WTC11 (cell line): ENCODE measurements around the gene AIG1. TPM values are rescaled to one million over a fixed set of nuclear protein-coding genes. Genes with fewer than 3 reads are reported as not detected.

ENCODE experiments used
- ATAC-seq: fragments of 200-7000 bp; cut with Tn5 transposase; 2 replicates; pipeline ENCODE4 v1.10.0; 2021; ENCODE audit warnings: mild to moderate bottlenecking, moderate library complexity
- CTCF ChIA-PET: fragments of 300-600 bp; sonication (Branson Sonifier 250); formaldehyde crosslinking; loops from one replicate; lab custom pipeline; 2021; ENCODE audit warnings: antibody characterized with exemption; lab: Charles Lee
- POLR2A ChIA-PET: fragments of 350-600 bp; sonication (Branson Sonifier 250); formaldehyde crosslinking; loops from one replicate; lab custom pipeline; 2021; ENCODE audit warnings: antibody characterized with exemption; lab: Charles Lee
- DNase-seq: peaks from one replicate; pipeline ENCODE4 v3.0.0; 2021; ENCODE audit warnings: low spot score
- H3K27ac Mint-ChIP-seq: 2 replicates; pipeline ENCODE4 v1.8.0; 2021; ENCODE audit warnings: mixed read lengths
- H3K27me3 Mint-ChIP-seq: 2 replicates; pipeline ENCODE4 v1.8.0; 2021; ENCODE audit warnings: low read depth, mild to moderate bottlenecking, moderate library complexity, mixed read lengths
- H3K36me3 Mint-ChIP-seq: 2 replicates; pipeline ENCODE4 v1.8.0; 2021; ENCODE audit warnings: mixed read lengths
- H3K4me1 Mint-ChIP-seq: 2 replicates; pipeline ENCODE4 v1.8.0; 2022; ENCODE audit warnings: mixed read lengths
- H3K4me3 Mint-ChIP-seq: 2 replicates; pipeline ENCODE4 v1.8.0; 2021; ENCODE audit warnings: mild to moderate bottlenecking, moderate library complexity, mixed read lengths
- H3K9me3 Mint-ChIP-seq: 2 replicates; pipeline ENCODE4 v1.8.0; 2021; ENCODE audit warnings: mixed read lengths
- ELF4 ChIP-seq: sonication (generic); formaldehyde crosslinking; IDR thresholded peaks from 2 replicates; pipeline ENCODE4 v1.8.1; 2022; ENCODE audit warnings: low read depth, mild to moderate bottlenecking, moderate library complexity, missing genetic modification reagents
- IRF2 ChIP-seq: sonication (generic); formaldehyde crosslinking; IDR thresholded peaks from 2 replicates; pipeline ENCODE4 v1.8.0; 2022; ENCODE audit warnings: low read depth, missing genetic modification reagents, borderline replicate concordance
- MYBL2 ChIP-seq: sonication (generic); formaldehyde crosslinking; IDR thresholded peaks from 2 replicates; pipeline ENCODE4 v1.8.1; 2023; ENCODE audit warnings: mild to moderate bottlenecking, moderate library complexity, missing genetic modification reagents
- NFYB ChIP-seq: sonication (generic); formaldehyde crosslinking; conservative IDR thresholded peaks from 2 replicates; pipeline ENCODE4 v1.8.0; 2022; ENCODE audit warnings: low read depth, missing genetic modification reagents
- NR2C2 ChIP-seq: sonication (generic); formaldehyde crosslinking; IDR thresholded peaks from 2 replicates; pipeline ENCODE4 v1.8.0; 2022; ENCODE audit warnings: mild to moderate bottlenecking, missing genetic modification reagents
- OVOL2 ChIP-seq: fragments of 250-450 bp; sonication (Bioruptor Pico); IDR thresholded peaks from 2 replicates; pipeline ENCODE4 v1.9.0; 2021; ENCODE audit warnings: mild to moderate bottlenecking, borderline replicate concordance
- PRRX2 ChIP-seq: fragments of 250-450 bp; sonication (Bioruptor Pico); IDR thresholded peaks from 2 replicates; pipeline ENCODE4 v1.8.0; 2021; ENCODE audit warnings: mild to moderate bottlenecking
- RELA ChIP-seq: sonication (generic); formaldehyde crosslinking; IDR thresholded peaks from 2 replicates; pipeline ENCODE4 v1.8.1; 2022; ENCODE audit warnings: missing genetic modification reagents, mild to moderate bottlenecking, borderline replicate concordance
- TEAD1 ChIP-seq: sonication (generic); formaldehyde crosslinking; IDR thresholded peaks from 2 replicates; pipeline ENCODE4 v1.8.0; 2022; ENCODE audit warnings: mild to moderate bottlenecking, missing genetic modification reagents
- total RNA-seq: library from RNA; stranded (reverse); gene quantifications from 3 replicates; pipeline ENCODE4 v1.2.3, GENCODE V29; 2021
- TF ChIP-seq, protein P1 (sequence below): fragments of 250-450 bp; sonication (Bioruptor Pico); conservative IDR thresholded peaks from 2 replicates; pipeline ENCODE4 v1.9.0; 2021; ENCODE audit warnings: mild to moderate bottlenecking
- TF ChIP-seq, protein P2 (sequence below): sonication (generic); formaldehyde crosslinking; IDR thresholded peaks from 2 replicates; pipeline ENCODE4 v1.8.1; 2023; ENCODE audit warnings: mild to moderate bottlenecking, missing genetic modification reagents, borderline replicate concordance
- TF ChIP-seq, protein P3 (sequence below): sonication (generic); formaldehyde crosslinking; IDR thresholded peaks from 2 replicates; pipeline ENCODE4 v1.8.0; 2023; ENCODE audit warnings: missing genetic modification reagents
- TF ChIP-seq, protein P4 (sequence below): sonication (generic); formaldehyde crosslinking; IDR thresholded peaks from 2 replicates; pipeline ENCODE4 v1.8.1; 2022; ENCODE audit warnings: low read depth, missing genetic modification reagents, borderline replicate concordance
- TF ChIP-seq, protein P5 (sequence below): sonication (generic); formaldehyde crosslinking; IDR thresholded peaks from 2 replicates; pipeline ENCODE4 v1.8.0; 2022; ENCODE audit warnings: missing genetic modification reagents
- TF ChIP-seq, protein P6 (sequence below): fragments of 250-450 bp; sonication (Bioruptor Pico); IDR thresholded peaks from 2 replicates; pipeline ENCODE4 v1.8.0; 2021; ENCODE audit warnings: mild to moderate bottlenecking
- TF ChIP-seq, protein P7 (sequence below): sonication (generic); formaldehyde crosslinking; IDR thresholded peaks from 2 replicates; pipeline ENCODE4 v1.8.1; 2023; ENCODE audit warnings: mild to moderate bottlenecking, missing genetic modification reagents, moderate library complexity

The AIG1 gene
- total RNA-seq, 1 experiment from 2014 or later, result 38.8 TPM

DNA sequence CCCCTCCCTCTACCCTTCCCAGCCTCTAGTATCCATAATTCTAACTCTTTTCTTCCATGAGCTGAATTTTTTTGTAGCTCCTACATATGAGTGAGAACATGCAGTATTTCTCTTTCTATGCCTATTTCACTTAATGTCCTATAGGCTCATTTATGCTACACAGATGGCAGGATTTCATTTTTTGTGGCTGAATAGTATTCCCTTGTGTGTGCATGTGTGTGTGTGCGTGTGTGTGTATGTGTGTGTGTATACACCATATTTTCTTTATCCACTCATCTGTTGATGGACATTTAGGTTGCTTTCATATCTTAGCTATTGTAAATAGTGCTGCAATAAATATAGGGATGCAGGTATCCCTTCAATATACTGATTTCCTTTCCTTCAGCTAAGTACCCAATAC lies 288.8 kb downstream of the AIG1 start (continued):
- TF ChIP-seq, protein P1, sequence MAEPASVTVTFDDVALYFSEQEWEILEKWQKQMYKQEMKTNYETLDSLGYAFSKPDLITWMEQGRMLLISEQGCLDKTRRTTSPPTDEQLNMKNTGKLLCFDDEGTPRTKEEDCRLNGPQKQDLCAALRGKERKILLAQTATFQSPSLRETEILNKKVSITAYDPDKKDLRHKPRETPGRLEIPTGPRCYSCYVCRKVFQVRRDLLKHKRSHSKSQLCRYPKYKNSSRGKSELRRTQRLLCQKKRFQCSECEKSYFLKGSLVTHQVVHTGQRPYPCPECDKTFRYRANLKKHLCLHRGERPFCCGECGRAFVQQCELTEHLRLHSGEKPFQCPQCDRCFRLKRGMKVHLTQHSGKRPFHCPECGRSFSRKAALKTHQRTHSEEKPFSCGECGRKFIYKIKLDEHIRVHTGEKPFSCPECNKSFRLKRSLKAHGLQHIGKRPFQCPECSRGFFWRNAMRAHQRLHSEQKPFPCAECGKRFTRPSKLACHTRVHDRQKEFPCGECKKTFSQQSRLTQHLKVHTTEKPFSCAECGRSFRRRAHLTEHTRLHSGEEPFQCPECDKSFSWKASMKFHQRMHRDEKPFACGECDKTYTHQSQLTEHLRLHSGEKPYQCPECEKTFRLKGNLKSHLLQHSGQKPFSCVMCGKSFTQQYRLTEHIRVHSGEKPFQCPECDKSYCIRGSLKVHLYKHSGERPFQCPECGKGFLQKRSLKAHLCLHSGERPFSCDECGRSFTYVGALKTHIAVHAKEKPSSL, result no peak
- TF ChIP-seq, protein P2, sequence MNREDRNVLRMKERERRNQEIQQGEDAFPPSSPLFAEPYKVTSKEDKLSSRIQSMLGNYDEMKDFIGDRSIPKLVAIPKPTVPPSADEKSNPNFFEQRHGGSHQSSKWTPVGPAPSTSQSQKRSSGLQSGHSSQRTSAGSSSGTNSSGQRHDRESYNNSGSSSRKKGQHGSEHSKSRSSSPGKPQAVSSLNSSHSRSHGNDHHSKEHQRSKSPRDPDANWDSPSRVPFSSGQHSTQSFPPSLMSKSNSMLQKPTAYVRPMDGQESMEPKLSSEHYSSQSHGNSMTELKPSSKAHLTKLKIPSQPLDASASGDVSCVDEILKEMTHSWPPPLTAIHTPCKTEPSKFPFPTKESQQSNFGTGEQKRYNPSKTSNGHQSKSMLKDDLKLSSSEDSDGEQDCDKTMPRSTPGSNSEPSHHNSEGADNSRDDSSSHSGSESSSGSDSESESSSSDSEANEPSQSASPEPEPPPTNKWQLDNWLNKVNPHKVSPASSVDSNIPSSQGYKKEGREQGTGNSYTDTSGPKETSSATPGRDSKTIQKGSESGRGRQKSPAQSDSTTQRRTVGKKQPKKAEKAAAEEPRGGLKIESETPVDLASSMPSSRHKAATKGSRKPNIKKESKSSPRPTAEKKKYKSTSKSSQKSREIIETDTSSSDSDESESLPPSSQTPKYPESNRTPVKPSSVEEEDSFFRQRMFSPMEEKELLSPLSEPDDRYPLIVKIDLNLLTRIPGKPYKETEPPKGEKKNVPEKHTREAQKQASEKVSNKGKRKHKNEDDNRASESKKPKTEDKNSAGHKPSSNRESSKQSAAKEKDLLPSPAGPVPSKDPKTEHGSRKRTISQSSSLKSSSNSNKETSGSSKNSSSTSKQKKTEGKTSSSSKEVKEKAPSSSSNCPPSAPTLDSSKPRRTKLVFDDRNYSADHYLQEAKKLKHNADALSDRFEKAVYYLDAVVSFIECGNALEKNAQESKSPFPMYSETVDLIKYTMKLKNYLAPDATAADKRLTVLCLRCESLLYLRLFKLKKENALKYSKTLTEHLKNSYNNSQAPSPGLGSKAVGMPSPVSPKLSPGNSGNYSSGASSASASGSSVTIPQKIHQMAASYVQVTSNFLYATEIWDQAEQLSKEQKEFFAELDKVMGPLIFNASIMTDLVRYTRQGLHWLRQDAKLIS (CRISPR knock-in tag), result no peak
- TF ChIP-seq RELA (CRISPR knock-in tag), result no peak
- TF ChIP-seq ELF4 (CRISPR knock-in tag), result no peak
- TF ChIP-seq, protein P3, sequence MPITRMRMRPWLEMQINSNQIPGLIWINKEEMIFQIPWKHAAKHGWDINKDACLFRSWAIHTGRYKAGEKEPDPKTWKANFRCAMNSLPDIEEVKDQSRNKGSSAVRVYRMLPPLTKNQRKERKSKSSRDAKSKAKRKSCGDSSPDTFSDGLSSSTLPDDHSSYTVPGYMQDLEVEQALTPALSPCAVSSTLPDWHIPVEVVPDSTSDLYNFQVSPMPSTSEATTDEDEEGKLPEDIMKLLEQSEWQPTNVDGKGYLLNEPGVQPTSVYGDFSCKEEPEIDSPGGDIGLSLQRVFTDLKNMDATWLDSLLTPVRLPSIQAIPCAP (CRISPR knock-in tag), result no peak
- TF ChIP-seq PRRX2 (CRISPR knock-in tag), result no peak
- TF ChIP-seq, protein P4, sequence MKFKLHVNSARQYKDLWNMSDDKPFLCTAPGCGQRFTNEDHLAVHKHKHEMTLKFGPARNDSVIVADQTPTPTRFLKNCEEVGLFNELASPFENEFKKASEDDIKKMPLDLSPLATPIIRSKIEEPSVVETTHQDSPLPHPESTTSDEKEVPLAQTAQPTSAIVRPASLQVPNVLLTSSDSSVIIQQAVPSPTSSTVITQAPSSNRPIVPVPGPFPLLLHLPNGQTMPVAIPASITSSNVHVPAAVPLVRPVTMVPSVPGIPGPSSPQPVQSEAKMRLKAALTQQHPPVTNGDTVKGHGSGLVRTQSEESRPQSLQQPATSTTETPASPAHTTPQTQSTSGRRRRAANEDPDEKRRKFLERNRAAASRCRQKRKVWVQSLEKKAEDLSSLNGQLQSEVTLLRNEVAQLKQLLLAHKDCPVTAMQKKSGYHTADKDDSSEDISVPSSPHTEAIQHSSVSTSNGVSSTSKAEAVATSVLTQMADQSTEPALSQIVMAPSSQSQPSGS, result no peak

DNA sequence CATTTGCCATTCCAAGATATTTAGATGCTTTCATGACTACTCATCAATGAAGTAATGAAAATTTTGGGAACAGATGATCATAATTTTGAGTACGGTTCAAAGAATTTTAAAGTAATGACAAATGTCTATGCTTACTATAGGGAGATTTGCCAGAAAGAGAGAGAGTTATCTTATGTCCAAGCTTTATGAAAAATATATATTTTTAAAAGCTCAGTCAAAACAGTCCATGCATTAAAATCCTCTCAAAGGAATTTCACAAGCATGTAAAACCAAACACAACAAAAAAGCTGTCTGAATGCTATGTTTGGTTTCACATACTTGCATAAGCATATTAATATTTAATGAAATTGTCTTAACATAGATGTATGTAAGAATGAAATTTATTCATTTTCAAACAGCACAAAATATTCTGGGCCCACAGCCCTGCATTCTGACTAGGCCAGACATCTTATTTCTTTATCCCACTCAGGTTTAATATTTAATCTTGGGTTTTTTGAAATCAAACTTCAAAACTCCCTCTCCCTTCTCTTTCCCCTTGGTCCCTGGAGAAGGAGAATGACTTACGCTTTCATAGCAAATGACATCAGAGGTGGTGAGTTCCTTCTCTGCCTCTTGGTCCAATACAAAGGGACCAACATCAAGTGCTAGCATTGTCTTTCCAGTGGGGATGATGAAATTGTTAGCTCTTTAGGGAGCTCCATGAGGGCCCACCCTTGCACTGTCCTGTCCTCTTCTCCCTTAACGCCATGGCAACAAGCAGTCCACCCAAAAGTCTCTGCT lies 295.6 kb downstream of the AIG1 start:
- no peak overlapping the region for H3K4me3 Mint-ChIP-seq
- ChIA-PET POLR2A (no interaction called here), CTCF (interaction anchor here (1.0 kb wide), 1 partner anchor 19 kb away, joined by 4 read pairs; no protein-coding TSS in a partner anchor)
- no peaks in the 10 kb centered on the region for H3K27me3 Mint-ChIP-seq
- H3K27ac Mint-ChIP-seq, result no peak overlapping the region
- no peaks in the 10 kb centered on the region for H3K4me1 Mint-ChIP-seq
- H3K9me3 Mint-ChIP-seq, result peaks cover 34% of the 10 kb centered on the region
- no peaks in the 10 kb centered on the region; the same call in 1 of the 2 replicates for H3K36me3 Mint-ChIP-seq
- no peak for ATAC-seq
- no peak for DNase-seq
- TF ChIP-seq, protein P5, sequence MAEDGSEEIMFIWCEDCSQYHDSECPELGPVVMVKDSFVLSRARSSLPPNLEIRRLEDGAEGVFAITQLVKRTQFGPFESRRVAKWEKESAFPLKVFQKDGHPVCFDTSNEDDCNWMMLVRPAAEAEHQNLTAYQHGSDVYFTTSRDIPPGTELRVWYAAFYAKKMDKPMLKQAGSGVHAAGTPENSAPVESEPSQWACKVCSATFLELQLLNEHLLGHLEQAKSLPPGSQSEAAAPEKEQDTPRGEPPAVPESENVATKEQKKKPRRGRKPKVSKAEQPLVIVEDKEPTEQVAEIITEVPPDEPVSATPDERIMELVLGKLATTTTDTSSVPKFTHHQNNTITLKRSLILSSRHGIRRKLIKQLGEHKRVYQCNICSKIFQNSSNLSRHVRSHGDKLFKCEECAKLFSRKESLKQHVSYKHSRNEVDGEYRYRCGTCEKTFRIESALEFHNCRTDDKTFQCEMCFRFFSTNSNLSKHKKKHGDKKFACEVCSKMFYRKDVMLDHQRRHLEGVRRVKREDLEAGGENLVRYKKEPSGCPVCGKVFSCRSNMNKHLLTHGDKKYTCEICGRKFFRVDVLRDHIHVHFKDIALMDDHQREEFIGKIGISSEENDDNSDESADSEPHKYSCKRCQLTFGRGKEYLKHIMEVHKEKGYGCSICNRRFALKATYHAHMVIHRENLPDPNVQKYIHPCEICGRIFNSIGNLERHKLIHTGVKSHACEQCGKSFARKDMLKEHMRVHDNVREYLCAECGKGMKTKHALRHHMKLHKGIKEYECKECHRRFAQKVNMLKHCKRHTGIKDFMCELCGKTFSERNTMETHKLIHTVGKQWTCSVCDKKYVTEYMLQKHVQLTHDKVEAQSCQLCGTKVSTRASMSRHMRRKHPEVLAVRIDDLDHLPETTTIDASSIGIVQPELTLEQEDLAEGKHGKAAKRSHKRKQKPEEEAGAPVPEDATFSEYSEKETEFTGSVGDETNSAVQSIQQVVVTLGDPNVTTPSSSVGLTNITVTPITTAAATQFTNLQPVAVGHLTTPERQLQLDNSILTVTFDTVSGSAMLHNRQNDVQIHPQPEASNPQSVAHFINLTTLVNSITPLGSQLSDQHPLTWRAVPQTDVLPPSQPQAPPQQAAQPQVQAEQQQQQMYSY, result no peak
- TF ChIP-seq TEAD1 (CRISPR knock-in tag), result no peak
- TF ChIP-seq, protein P1, result no peak
- TF ChIP-seq, protein P6, sequence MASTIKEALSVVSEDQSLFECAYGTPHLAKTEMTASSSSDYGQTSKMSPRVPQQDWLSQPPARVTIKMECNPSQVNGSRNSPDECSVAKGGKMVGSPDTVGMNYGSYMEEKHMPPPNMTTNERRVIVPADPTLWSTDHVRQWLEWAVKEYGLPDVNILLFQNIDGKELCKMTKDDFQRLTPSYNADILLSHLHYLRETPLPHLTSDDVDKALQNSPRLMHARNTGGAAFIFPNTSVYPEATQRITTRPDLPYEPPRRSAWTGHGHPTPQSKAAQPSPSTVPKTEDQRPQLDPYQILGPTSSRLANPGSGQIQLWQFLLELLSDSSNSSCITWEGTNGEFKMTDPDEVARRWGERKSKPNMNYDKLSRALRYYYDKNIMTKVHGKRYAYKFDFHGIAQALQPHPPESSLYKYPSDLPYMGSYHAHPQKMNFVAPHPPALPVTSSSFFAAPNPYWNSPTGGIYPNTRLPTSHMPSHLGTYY (CRISPR knock-in tag), result no peak
- TF ChIP-seq NR2C2 (CRISPR knock-in tag), result no peak
- no peak for TF ChIP-seq MYBL2 (CRISPR knock-in tag)
- TF ChIP-seq IRF2 (CRISPR knock-in tag), result no peak
- TF ChIP-seq NFYB (CRISPR knock-in tag), result no peak
- no peak for TF ChIP-seq OVOL2 (CRISPR knock-in tag)
- TF ChIP-seq, protein P7, sequence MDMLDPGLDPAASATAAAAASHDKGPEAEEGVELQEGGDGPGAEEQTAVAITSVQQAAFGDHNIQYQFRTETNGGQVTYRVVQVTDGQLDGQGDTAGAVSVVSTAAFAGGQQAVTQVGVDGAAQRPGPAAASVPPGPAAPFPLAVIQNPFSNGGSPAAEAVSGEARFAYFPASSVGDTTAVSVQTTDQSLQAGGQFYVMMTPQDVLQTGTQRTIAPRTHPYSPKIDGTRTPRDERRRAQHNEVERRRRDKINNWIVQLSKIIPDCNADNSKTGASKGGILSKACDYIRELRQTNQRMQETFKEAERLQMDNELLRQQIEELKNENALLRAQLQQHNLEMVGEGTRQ (CRISPR knock-in tag), result no peak
